HepG2 (cell line): Measurements from ENCODE around the gene SEC61B. TPM values are rescaled to one million over a fixed set of nuclear protein-coding genes. Genes with fewer than 3 reads are reported as not detected.

Source experiments
- ATAC-seq: fragments of 200-7000 bp; cut with Tn5 transposase; 3 replicates; pipeline ENCODE4 v1.9.1; 2020; ENCODE audit warnings: mild to moderate bottlenecking, moderate library complexity
- BruUV-seq: library from RNA; stranded (reverse); fragments of 400-500 nt; replicated peaks from 2 replicates; lab custom pipeline; 2021; lab: Mats Ljungman, UMichigan
- CTCF ChIA-PET: fragments of 300-600 bp; formaldehyde crosslinking; extraction: SDS; loops from one replicate; lab custom pipeline; 2021; ENCODE audit warnings: low total read pairs, inconsistent platforms, low intra/inter-chr PET ratio; lab: Yijun Ruan, JAX
- POLR2A ChIA-PET: fragments of 350-600 bp; sonication (Branson Sonifier 250); formaldehyde crosslinking; loops from one replicate; lab custom pipeline; 2020; ENCODE audit warnings: antibody characterized with exemption, inconsistent platforms; lab: Yijun Ruan, JAX
- DNase-seq: peaks from one replicate; pipeline ENCODE4 v3.0.0-alpha.2; 2015; ENCODE audit warnings: low spot score
- FAIRE-seq: peaks from 3 replicates; lab custom pipeline; 2011; peaks lifted over from hg19 to GRCh38; lab: Jason Lieb, UNC
- H2AFZ ChIP-seq: one replicate; pipeline ENCODE4 v1.6.1; 2011; ENCODE audit warnings: low read length, inconsistent platforms
- H3K27ac ChIP-seq: fragments of 300-600 bp; 3 replicates; pipeline ENCODE4 v1.8.0; 2011; ENCODE audit warnings: mixed run types, mild to moderate bottlenecking, mixed read lengths, low read length, inconsistent platforms; ENCODE audit not compliant: insufficient read depth; ENCODE audit errors: extremely low read length
- H3K27me3 ChIP-seq, 2 experiments: fragments of 200-600 bp in 1 of 2; 2 replicates in 1 of 2; 3 replicates in 1 of 2; pipeline versions ENCODE4 v1.6.0 to v1.8.0; 2011; ENCODE audit warnings: low read length in 2 of 2, mild to moderate bottlenecking in 2 of 2, moderate library complexity in 2 of 2, inconsistent platforms in 1 of 2; ENCODE audit not compliant: insufficient read depth in 2 of 2, control insufficient read depth in 1 of 2
- H3K36me3 ChIP-seq, 2 experiments: fragments of 200-600 bp in 1 of 2; replicated peaks in 1 of 2; 2 replicates in 1 of 2; 3 replicates in 1 of 2; pipeline versions ENCODE4 v1.5.1 to v1.8.0; 2011; ENCODE audit warnings: low read length in 2 of 2, inconsistent platforms in 1 of 2; ENCODE audit not compliant: insufficient read depth in 2 of 2, control insufficient read depth in 1 of 2
- H3K4me1 ChIP-seq: 2 replicates; pipeline ENCODE4 v1.5.1; 2012; ENCODE audit warnings: low read length, inconsistent platforms; ENCODE audit not compliant: insufficient read depth
- H3K4me2 ChIP-seq: 2 replicates; pipeline ENCODE4 v1.6.0; 2011; ENCODE audit warnings: low read depth, low read length, inconsistent platforms
- H3K4me3 ChIP-seq, 3 experiments: fragments of 200-600 bp in 1 of 3; sonication (generic), shearing (Covaris generic) in 1 of 3; replicated peaks in 1 of 3; 2 replicates each; pipeline ENCODE4 v1.5.1; 2011 to 2016; ENCODE audit warnings: low read length in 3 of 3, inconsistent platforms in 2 of 3, low read depth in 2 of 3, mild to moderate bottlenecking in 2 of 3, control low read depth in 1 of 3, mixed read lengths in 1 of 3; ENCODE audit not compliant: insufficient read depth in 1 of 3
- H3K79me2 ChIP-seq: one replicate; pipeline ENCODE4 v1.6.1; 2011; ENCODE audit warnings: low read length, inconsistent platforms; ENCODE audit not compliant: insufficient read depth
- H3K9ac ChIP-seq: 2 replicates; pipeline ENCODE4 v1.6.0; 2011; ENCODE audit warnings: mild to moderate bottlenecking, low read depth, low read length, inconsistent platforms; ENCODE audit not compliant: insufficient read depth
- H3K9me3 ChIP-seq: 2 replicates; pipeline ENCODE4 v1.5.1; 2012; ENCODE audit warnings: mild to moderate bottlenecking, low read length
- H4K20me1 ChIP-seq: 2 replicates; pipeline ENCODE4 v1.6.0; 2011; ENCODE audit warnings: inconsistent platforms, mild to moderate bottlenecking, low read length, moderate library complexity; ENCODE audit not compliant: insufficient read depth
- ARNT ChIP-seq: fragments of 450-650 bp; IDR thresholded peaks from 2 replicates; pipeline ENCODE4 v1.6.1; 2017
- ASH2L ChIP-seq: fragments of 300-600, 200-600 bp; sonication (generic); IDR thresholded peaks from 2 replicates; pipeline ENCODE4 v1.7.0; 2017; ENCODE audit warnings: low read depth, mild to moderate bottlenecking, moderate library complexity, mixed read lengths, low read length; ENCODE audit not compliant: insufficient read length
- BCLAF1 ChIP-seq: fragments of 450-650 bp; IDR thresholded peaks from 2 replicates; pipeline ENCODE4 v1.6.1; 2017; ENCODE audit warnings: mild to moderate bottlenecking
- CBX2 ChIP-seq, 2 experiments: fragments of 200-600 bp in 1 of 2; sonication (generic); formaldehyde crosslinking in 1 of 2; IDR thresholded peaks; 2 replicates each; pipeline versions ENCODE4 v1.7.0 to v1.8.1; 2018 to 2022; ENCODE audit warnings: low read depth in 2 of 2, low read length in 1 of 2, mild to moderate bottlenecking in 1 of 2, missing genetic modification reagents in 1 of 2
- NFKBIZ ChIP-seq: IDR thresholded peaks from 2 replicates; pipeline ENCODE4 v1.6.1; 2018; ENCODE audit warnings: missing genetic modification reagents, missing compliant biosample characterization
- TBX2 ChIP-seq: sonication (generic); formaldehyde crosslinking; IDR thresholded peaks from 2 replicates; pipeline ENCODE4 v1.5.0; 2020; ENCODE audit warnings: missing genetic modification reagents, mild to moderate bottlenecking, borderline replicate concordance
- ZNF407 ChIP-seq: sonication (generic); formaldehyde crosslinking; IDR thresholded peaks from one replicate; pipeline ENCODE4 v1.5.1; 2020; ENCODE audit warnings: mild to moderate bottlenecking, missing genetic modification reagents; ENCODE audit errors: not compliant biosample characterization
- ZNF510 ChIP-seq: sonication (generic); formaldehyde crosslinking; IDR thresholded peaks from 2 replicates; pipeline ENCODE4 v1.4.0; 2020; ENCODE audit warnings: low read depth, mild to moderate bottlenecking, missing genetic modification reagents
- ZNF703 ChIP-seq: sonication (generic); formaldehyde crosslinking; IDR thresholded peaks from 2 replicates; pipeline ENCODE4 v1.5.1; 2020; ENCODE audit warnings: missing genetic modification reagents, mild to moderate bottlenecking, moderate library complexity, borderline replicate concordance
- ZNF775 ChIP-seq: sonication (generic); formaldehyde crosslinking; IDR thresholded peaks from 2 replicates; pipeline ENCODE4 v1.4.0; 2020; ENCODE audit warnings: missing genetic modification reagents, mild to moderate bottlenecking, moderate library complexity, borderline replicate concordance
- WGBS: methylation state at CpG from one replicate; pipeline ENCODE4 v1.1.6; 2017; ENCODE audit warnings: low lambda C conversion rate; 5-methylcytosine and 5-hydroxymethylcytosine counted together
- in situ Hi-C: cut with HindIII; loops from 2 replicates; pipeline ENCODE4 v1.10.0; 2017; ENCODE audit warnings: low pct_unique_long_range_greater_than_20kb; ENCODE audit not compliant: extremely low pct_ligation_motif_present
- intact Hi-C: fragments of 100-400 bp; cut with micrococcal nuclease; formaldehyde crosslinking; loops from one replicate; pipeline ENCODE4 v1.10.0; 2022; ENCODE audit not compliant: unreplicated experiment
- polyA plus RNA-seq, 8 experiments: library from polyadenylated mRNA; depleted of rRNA in 3 of 8; stranded (reverse) in 7 of 8; unstranded in 1 of 8; fragments of >200 nt; fragmentation: Illumina TruSeq in 4 of 8; extraction: Trizol in 4 of 8; gene quantifications; 2 replicates each; pipeline versions ENCODE4 v1.2.1 to v1.2.3, GENCODE V29; 2011 to 2016; ENCODE audit warnings: low read depth in 4 of 8, missing spikeins in 1 of 8, mixed read lengths in 1 of 8; ENCODE audit not compliant: insufficient read depth in 1 of 8
- total RNA-seq, 5 experiments: library from RNA; depleted of rRNA; stranded (reverse); fragments of >200 nt; fragmentation: Illumina TruSeq; extraction: Trizol; gene quantifications; 2 replicates each; pipeline ENCODE4 v1.2.3, GENCODE V29; 2016; ENCODE audit warnings: low read depth in 1 of 5

SEC61B gene
- total and polyA plus RNA-seq, 2 of the 13 experiments (the other 11 are each of a cell fraction or from before 2014, with no cell fraction given): 191 to 368 TPM

GRCh38 chr9:99244344-99245260, 22.5 kb downstream of the SEC61B start:
- H3K36me3 ChIP-seq: no peaks in the 10 kb centered on the region
- intact Hi-C loops (no loop called here), in situ Hi-C loops (no loop called here)
- H3K4me2 ChIP-seq: no peak overlapping the region
- no peak overlapping the region for H3K4me3 ChIP-seq
- no peak overlapping the region for H3K9ac ChIP-seq
- FAIRE-seq: no peak
- H2AFZ ChIP-seq: no peak overlapping the region
- CTCF ChIA-PET: no interaction called here
- no peak for ATAC-seq
- H3K27ac ChIP-seq: no peak overlapping the region
- no peaks in the 10 kb centered on the region for H3K4me1 ChIP-seq
- H4K20me1 ChIP-seq: no peaks in the 10 kb centered on the region
- DNase-seq: no peak
- BruUV-seq: no TSS peak
- POLR2A ChIA-PET: no interaction called here
- H3K27me3 ChIP-seq: no peaks in the 10 kb centered on the region
- H3K79me2 ChIP-seq: no peaks in the 10 kb centered on the region
- no peaks in the 10 kb centered on the region for H3K9me3 ChIP-seq
- 78% methylated on average over 3 of the region's 3 CpGs for WGBS
- TF ChIP-seq ZNF775 (CRISPR knock-in tag): no peak
- TF ChIP-seq ZNF407 (CRISPR knock-in tag): no peak
- no peak for TF ChIP-seq ZNF510
- TF ChIP-seq ASH2L: no peak
- TF ChIP-seq NFKBIZ (CRISPR knock-in tag): no peak
- no peak for TF ChIP-seq BCLAF1
- TF ChIP-seq CBX2 (IDR thresholded peaks at IDR 0.05; ENCODE audit: low read depth, low read length): no peak
- no peak for TF ChIP-seq CBX2 (CRISPR knock-in tag; IDR thresholded peaks at IDR 0.05; ENCODE audit: low read depth)
- TF ChIP-seq TBX2 (CRISPR knock-in tag): no peak
- no peak for TF ChIP-seq ZNF703 (CRISPR knock-in tag)
- TF ChIP-seq ARNT: no peak
